Subcutaneous abdominal adipose tissue (tissue), 5 donors: ENCODE results near the gene NHERF2.

Experiments used
- H3K27ac ChIP-seq: one replicate; pipeline ENCODE4 v1.7.0; 2013; ENCODE audit warnings: low read depth, mild to moderate bottlenecking, inconsistent platforms, low read length, moderate library complexity
- H3K27me3 ChIP-seq, 5 donors: one replicate each; pipeline ENCODE4 v1.7.0; 2013; ENCODE audit warnings: low read length in 5 of 5, inconsistent platforms in 1 of 5; ENCODE audit not compliant: control insufficient read depth in 5 of 5, insufficient read depth in 4 of 5
- H3K36me3 ChIP-seq, 5 donors: one replicate each; pipeline ENCODE4 v1.7.0; 2013; ENCODE audit warnings: low read length in 5 of 5; ENCODE audit not compliant: control insufficient read depth in 5 of 5, insufficient read depth in 5 of 5
- H3K4me1 ChIP-seq, 5 donors: one replicate each; pipeline ENCODE4 v1.7.0; 2013; ENCODE audit warnings: low read length in 5 of 5, mild to moderate bottlenecking in 3 of 5, moderate library complexity in 1 of 5; ENCODE audit not compliant: control insufficient read depth in 5 of 5, insufficient read depth in 5 of 5
- H3K4me3 ChIP-seq, 5 donors: one replicate each; pipeline ENCODE4 v1.7.0; 2013; ENCODE audit warnings: low read length in 5 of 5, low read depth in 1 of 5
- H3K9ac ChIP-seq, 5 donors: one replicate each; pipeline ENCODE4 v1.7.0; 2013; ENCODE audit warnings: low read length in 5 of 5, mild to moderate bottlenecking in 4 of 5, moderate library complexity in 3 of 5
- H3K9me3 ChIP-seq, 5 donors: one replicate each; pipeline ENCODE4 v1.7.0; 2013; ENCODE audit warnings: low read length in 5 of 5; ENCODE audit not compliant: control insufficient read depth in 5 of 5
- donor health status: healthy.
- donor health status: healthy.
- donor health status: healthy.
- donor health status: healthy.
- donor health status: healthy.

The NHERF2 gene

DNA sequence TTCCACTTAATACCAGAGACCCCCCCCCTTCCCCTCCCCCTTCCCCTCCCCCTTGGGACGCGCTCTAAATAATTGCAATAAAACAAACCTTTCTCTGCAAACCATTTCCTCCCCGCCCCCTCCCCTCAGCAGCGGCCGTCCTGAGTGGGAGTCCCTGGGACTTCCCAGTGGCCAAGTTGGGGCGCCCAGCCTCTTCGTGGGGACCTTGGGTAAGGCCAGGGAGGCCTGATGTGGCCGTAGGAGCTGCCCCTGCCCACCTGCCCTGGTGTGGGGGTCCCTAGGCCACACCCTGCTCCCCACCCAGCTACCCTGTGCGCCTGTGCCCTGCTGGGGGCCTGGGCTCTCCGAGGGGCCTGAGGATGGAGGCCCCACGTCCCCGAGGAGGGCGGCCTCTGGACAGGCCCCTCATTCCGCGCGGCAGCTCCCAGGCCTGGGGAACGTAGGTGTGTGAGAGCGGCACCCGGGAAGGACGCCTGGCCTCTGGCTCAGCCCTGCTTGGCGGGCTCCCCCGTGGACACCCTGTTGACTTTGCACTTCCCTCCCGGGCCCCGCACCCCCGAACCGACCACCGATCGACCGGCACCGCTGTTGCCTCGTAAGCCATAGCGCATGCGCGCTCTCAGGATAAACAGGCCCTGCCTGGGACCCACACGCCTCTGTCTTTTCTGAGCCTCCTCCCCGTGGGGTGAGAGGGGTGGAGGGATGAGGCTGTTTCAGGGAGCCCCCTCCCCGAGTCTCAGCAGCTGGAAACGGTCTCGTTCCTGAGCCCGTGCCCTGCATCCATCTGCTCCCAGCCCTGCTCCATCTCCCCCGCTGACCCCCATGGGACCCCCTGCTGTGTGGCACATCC lies 11.9 kb downstream of the NHERF2 start:
- no peaks in the 10 kb centered on the region for H3K9me3 ChIP-seq
- peak overlapping the region in 1 of 5 donors; percentile 3 for H3K4me3 ChIP-seq
- H3K27me3 ChIP-seq, result no peaks in the 10 kb centered on the region
- peaks cover 0 to 17% (median 15%) of the 10 kb centered on the region in 5 donors for H3K36me3 ChIP-seq
- peak overlapping the region; percentile 23 for H3K27ac ChIP-seq
- peaks cover 4 to 87% (median 78%) of the 10 kb centered on the region in 5 donors for H3K4me1 ChIP-seq
- peak overlapping the region in 1 of 5 donors; percentile 43 for H3K9ac ChIP-seq

GRCh38 chr16:2039274-2040031 lies 12.8 kb downstream of the NHERF2 start:
- H3K4me3 ChIP-seq, result peak overlapping the region in 2 of 5 donors; percentile 11 to 14
- peak overlapping the region; percentile 23 for H3K27ac ChIP-seq
- H3K36me3 ChIP-seq, result peaks cover 0 to 17% (median 15%) of the 10 kb centered on the region in 5 donors
- H3K9me3 ChIP-seq, result no peaks in the 10 kb centered on the region
- peaks cover 4 to 90% (median 80%) of the 10 kb centered on the region in 5 donors for H3K4me1 ChIP-seq
- peak overlapping the region in 1 of 5 donors; percentile 43 for H3K9ac ChIP-seq
- H3K27me3 ChIP-seq, result no peaks in the 10 kb centered on the region

DNA sequence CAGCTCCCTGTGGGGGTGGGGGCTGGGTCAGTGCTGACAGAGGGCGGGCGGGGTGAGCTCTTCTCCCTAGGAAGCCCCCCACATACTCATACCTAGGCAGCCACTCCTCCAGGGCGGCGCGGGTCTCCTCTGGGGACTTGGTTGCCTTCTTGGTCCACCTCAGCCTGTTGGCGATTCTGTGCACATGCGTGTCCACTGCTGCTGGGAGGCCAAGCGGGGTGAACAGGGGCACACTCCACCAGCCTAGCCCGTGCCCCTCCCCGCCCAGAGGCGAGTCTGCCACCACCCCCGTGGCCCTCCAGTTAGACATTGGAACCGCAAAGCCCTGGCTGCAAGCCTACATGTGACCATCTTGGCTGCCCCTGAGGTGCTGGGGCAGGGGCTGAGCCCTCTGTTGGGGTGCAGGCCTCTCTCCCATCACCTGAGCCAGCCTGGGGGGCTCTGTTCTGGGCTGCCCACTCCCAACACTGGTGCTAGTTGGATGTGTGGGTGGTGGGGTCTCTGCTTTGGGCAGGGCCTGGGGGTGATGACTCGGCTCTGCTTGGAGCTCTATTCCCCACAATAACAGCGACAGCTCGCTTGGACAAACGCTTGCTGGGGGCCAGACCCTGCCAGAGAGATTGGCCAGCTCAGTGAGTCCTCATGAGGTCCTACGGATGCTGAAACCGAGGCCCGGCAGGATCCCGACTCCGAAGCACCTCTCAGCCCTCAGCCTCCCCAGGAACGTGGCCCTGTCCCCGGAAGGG lies 13.5 kb downstream of the NHERF2 start:
- Histone ChIP-seq H3K9ac (no peak overlapping the region), H3K27ac (no peak overlapping the region), H3K4me1 (peaks cover 2 to 89% (median 76%) of the 10 kb centered on the region in 5 donors)

DNA sequence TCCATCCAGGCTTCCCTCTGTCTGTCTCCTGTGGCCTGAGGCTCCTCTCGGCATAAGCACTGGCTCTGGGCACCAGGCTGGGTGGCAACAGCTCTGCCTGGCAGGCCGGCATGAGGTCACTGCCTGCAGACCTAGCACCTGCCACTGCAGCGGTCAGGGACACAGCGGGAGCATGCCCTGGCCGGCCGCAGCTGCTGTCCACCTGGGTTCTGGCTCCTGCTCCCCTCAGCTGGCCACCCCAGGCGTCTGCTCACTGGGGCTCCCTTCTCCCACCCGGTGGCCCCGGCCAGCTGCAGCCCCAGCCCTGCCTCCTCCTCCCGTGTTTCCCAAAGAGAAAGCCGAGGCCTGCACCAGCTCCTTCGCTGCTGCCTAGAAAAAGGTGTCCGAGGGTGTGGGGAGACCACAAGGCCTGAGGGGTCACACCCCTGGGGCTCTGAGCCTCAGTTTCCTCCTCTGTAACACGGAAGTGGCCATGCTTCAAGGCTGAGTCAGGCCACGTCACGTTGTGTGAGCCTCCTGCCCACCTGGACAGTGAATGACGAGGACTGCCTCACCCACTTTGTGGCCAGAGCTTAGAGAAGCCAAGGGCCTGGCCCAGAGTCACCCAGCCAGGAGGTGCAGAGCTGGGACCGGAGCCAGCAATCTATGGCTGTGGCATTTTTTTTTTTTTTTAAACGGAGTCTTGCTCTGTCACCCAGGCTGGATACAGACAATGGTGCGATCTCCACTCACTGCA lies 14.3 kb downstream of the NHERF2 start:
- Histone ChIP-seq H3K36me3 (peaks cover 0 to 17% (median 15%) of the 10 kb centered on the region in 5 donors), H3K4me1 (peaks cover 2 to 89% (median 74%) of the 10 kb centered on the region in 5 donors), H3K9ac (no peak overlapping the region)

More for the DNA sequence above, 13.5 kb downstream of the NHERF2 start:
- Histone ChIP-seq H3K27me3 (no peaks in the 10 kb centered on the region), H3K9me3 (no peaks in the 10 kb centered on the region), H3K36me3 (peaks cover 0 to 17% (median 15%) of the 10 kb centered on the region in 5 donors), H3K4me3 (no peak overlapping the region)

GRCh38 chr16:2042171-2042985 lies 15.7 kb downstream of the NHERF2 start:
- Histone ChIP-seq H3K4me3 (no peak overlapping the region), H3K9ac (no peak overlapping the region), H3K9me3 (no peaks in the 10 kb centered on the region), H3K27ac (no peak overlapping the region), H3K27me3 (no peaks in the 10 kb centered on the region), H3K36me3 (peaks cover 0 to 9% (median 7%) of the 10 kb centered on the region in 5 donors), H3K4me1 (peaks cover 2 to 89% (median 73%) of the 10 kb centered on the region in 5 donors)

More for the DNA sequence above, 14.3 kb downstream of the NHERF2 start:
- H3K9me3 ChIP-seq, result no peaks in the 10 kb centered on the region
- H3K27ac ChIP-seq, result no peak overlapping the region
- H3K4me3 ChIP-seq, result no peak overlapping the region
- H3K27me3 ChIP-seq, result no peaks in the 10 kb centered on the region

DNA sequence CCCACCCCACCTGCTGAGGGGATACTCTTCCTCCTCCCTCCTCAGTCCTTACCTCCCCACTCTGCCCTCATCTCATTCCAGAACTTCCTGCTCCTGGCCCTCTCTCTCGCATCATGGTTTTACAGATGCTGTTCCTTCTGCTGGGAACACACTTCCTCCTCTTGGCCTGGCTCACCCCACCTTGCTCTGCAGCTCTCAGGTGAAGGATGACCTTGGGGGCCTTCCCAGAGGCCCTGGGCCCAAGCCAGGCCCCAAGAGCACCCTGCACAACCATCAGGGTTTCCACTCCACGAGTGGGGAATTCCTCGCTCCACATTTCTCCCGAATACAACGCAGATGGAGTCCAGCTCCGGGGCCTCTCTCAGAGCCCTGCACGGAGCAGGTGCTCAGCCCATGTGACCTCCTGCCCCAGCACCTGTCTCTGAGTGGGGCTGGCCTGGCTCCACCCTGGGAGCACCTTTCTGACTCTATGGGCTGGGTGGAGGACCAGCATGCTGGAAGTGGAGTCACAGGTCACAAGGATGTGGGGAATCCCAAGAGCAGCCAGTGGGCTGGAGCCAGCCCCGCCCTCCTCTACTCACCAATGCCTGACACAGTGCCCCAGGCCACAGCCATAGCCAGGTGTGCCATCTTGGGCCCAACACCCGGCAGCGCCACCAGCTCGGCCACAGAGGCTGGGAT lies 16.4 kb downstream of the NHERF2 start:
- Histone ChIP-seq H3K27ac (peak overlapping the region; percentile 16), H3K4me1 (peaks cover 2 to 83% (median 69%) of the 10 kb centered on the region in 5 donors)

GRCh38 chr16:2043667-2044451 lies 17.2 kb downstream of the NHERF2 start:
- peak overlapping the region in 2 of 5 donors; percentile 29 to 34 for H3K4me3 ChIP-seq
- no peaks in the 10 kb centered on the region for H3K9me3 ChIP-seq
- H3K36me3 ChIP-seq, result peaks cover 0 to 5% (median 2%) of the 10 kb centered on the region in 5 donors
- H3K9ac ChIP-seq, result peak overlapping the region in 3 of 5 donors; percentile 20 to 43 (median 21)
- no peaks in the 10 kb centered on the region for H3K27me3 ChIP-seq
- H3K27ac ChIP-seq, result peak overlapping the region; percentile 54
- peaks cover 8 to 84% (median 70%) of the 10 kb centered on the region in 5 donors for H3K4me1 ChIP-seq

More for the DNA sequence above, 16.4 kb downstream of the NHERF2 start:
- Histone ChIP-seq H3K9me3 (no peaks in the 10 kb centered on the region), H3K36me3 (peaks cover 0 to 5% (median 2%) of the 10 kb centered on the region in 5 donors), H3K4me3 (peak overlapping the region in 1 of 5 donors; percentile 29), H3K9ac (peak overlapping the region in 2 of 5 donors; percentile 21 to 43), H3K27me3 (no peaks in the 10 kb centered on the region)

GRCh38 chr16:2044541-2044940 lies 17.8 kb downstream of the NHERF2 start:
- Histone ChIP-seq H3K27me3 (no peaks in the 10 kb centered on the region), H3K9ac (no peak overlapping the region), H3K36me3 (peaks cover 0 to 5% (median 2%) of the 10 kb centered on the region in 5 donors), H3K9me3 (no peaks in the 10 kb centered on the region), H3K4me3 (peak overlapping the region in 1 of 5 donors; percentile 34), H3K27ac (peak overlapping the region; percentile 54), H3K4me1 (peaks cover 9 to 79% (median 65%) of the 10 kb centered on the region in 5 donors)
